Measurements from ENCODE around the gene RNF220. TPM values are rescaled to one million over a fixed set of nuclear protein-coding genes. Genes with fewer than 3 reads are reported as not detected.

Gene RNF220
- polyA plus RNA-seq, 2 donors: 32.7 to 47.8 TPM

DNA sequence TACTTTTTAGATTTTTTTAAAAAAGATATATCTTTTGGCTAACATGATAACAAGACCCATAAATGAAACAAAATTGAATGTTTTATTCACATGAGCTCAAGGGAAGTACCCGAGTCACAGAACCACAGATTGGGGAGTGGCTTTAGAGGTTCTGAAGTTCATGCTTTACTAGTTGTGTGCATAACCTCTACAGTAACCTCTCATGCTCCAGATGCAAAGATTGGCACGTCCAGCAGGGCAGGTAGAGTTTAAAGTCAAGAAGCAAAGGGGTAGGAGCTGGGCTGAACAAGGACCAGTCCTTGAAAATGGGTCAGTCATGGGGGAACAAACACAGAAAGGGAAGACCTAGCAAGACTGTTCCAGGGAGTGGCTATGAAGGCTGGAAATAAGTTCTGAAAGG is 109.6 kb downstream of the RNF220 start:
- WGBS, 2 donors: 64 to 71% methylated on average over 2 of the region's 2 CpGs
- H3K9me3 ChIP-seq (ENCODE audit: control insufficient read depth in 2 of 2, insufficient read depth in 1 of 2, low read depth in 1 of 2, low read length in 1 of 2): no peaks in the 10 kb centered on the region
- no peak overlapping the region for H3K4me3 ChIP-seq (ENCODE audit: low read depth in 1 of 2, low read length in 2 of 2)
- no peaks in the 10 kb centered on the region for H3K4me1 ChIP-seq (ENCODE audit: control insufficient read depth in 2 of 2, insufficient read depth in 2 of 2, low read length in 1 of 2)
- H3K36me3 ChIP-seq (ENCODE audit: control insufficient read depth in 2 of 2, insufficient read depth in 2 of 2, low read length in 1 of 2): no peaks in the 10 kb centered on the region
- no peak overlapping the region for H3K27ac ChIP-seq (ENCODE audit: low read depth in 2 of 2, low read length in 1 of 2)
- H3K27me3 ChIP-seq (ENCODE audit: control insufficient read depth in 1 of 2, insufficient read depth in 2 of 2, low read length in 2 of 2): no peaks in the 10 kb centered on the region

DNA sequence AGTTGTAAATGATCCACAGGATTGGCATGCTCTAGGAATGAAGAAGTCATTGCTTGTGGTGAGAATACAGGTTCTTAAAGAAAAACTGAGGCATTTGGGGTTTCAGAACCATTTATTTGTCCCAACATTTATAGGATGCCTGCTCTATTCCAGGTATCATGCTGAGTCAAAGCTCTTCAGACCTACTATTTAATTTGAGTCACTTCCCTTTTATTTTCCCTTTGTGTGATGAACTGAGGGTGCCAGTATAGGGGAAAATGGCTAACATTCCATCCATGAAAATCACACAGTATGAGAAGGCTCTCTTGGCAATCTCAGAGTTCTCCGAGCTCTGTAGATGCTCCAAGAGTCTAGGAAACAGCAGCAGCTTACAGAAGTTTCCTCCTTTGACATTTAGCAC is 110.4 kb downstream of the RNF220 start:
- Histone ChIP-seq H3K27ac (ENCODE audit: low read depth in 2 of 2, low read length in 1 of 2) (no peak overlapping the region), H3K9me3 (ENCODE audit: control insufficient read depth in 2 of 2, insufficient read depth in 1 of 2, low read depth in 1 of 2, low read length in 1 of 2) (no peaks in the 10 kb centered on the region), H3K27me3 (ENCODE audit: control insufficient read depth in 1 of 2, insufficient read depth in 2 of 2, low read length in 2 of 2) (no peaks in the 10 kb centered on the region), H3K4me1 (ENCODE audit: control insufficient read depth in 2 of 2, insufficient read depth in 2 of 2, low read length in 1 of 2) (no peaks in the 10 kb centered on the region), H3K36me3 (ENCODE audit: control insufficient read depth in 2 of 2, insufficient read depth in 2 of 2, low read length in 1 of 2) (no peaks in the 10 kb centered on the region), H3K4me3 (ENCODE audit: low read depth in 1 of 2, low read length in 2 of 2) (no peak overlapping the region)
- 75 to 97% methylated on average over 1 of the region's 1 CpG for WGBS, 2 donors

DNA sequence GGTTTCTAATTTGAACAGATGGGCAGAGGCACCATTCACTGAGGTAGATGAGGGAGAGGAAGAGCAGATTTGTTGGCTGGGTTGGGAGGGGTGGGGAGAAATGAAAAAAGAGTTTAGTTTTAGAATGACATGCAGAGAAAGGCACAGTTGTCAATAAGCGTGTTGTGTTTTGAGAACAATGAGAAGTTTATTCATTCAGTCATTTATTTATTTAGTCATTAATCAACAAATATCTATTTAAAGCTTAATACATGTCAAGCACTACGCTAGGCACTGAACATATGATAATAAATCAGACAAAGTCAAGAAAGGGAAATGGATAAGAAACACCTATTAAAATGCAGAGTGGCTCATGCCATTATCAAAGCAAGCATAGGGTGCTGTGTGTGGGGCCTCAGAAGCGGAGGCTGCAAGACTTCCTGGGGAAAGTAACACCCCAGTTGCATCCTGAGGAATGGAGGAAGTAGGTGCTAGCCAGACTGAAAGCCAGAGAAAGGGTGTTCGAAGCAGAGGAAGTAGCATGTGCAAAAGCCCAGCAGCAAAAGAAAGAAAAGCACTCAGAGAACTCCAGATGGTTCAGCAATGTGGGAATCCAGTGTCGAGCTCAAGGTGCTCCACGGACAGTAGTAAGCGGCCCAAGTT is 114.1 kb downstream of the RNF220 start:
- no peaks in the 10 kb centered on the region for H3K4me1 ChIP-seq (ENCODE audit: control insufficient read depth in 2 of 2, insufficient read depth in 2 of 2, low read length in 1 of 2)
- H3K36me3 ChIP-seq (ENCODE audit: control insufficient read depth in 2 of 2, insufficient read depth in 2 of 2, low read length in 1 of 2): no peaks in the 10 kb centered on the region
- H3K27me3 ChIP-seq (ENCODE audit: control insufficient read depth in 1 of 2, insufficient read depth in 2 of 2, low read length in 2 of 2): no peaks in the 10 kb centered on the region
- no peaks in the 10 kb centered on the region for H3K9me3 ChIP-seq (ENCODE audit: control insufficient read depth in 2 of 2, insufficient read depth in 1 of 2, low read depth in 1 of 2, low read length in 1 of 2)
- H3K27ac ChIP-seq (ENCODE audit: low read depth in 2 of 2, low read length in 1 of 2): no peak overlapping the region
- H3K4me3 ChIP-seq (ENCODE audit: low read depth in 1 of 2, low read length in 2 of 2): no peak overlapping the region
- WGBS, 2 donors: 67 to 69% methylated on average over 7 of the region's 7 CpGs

DNA sequence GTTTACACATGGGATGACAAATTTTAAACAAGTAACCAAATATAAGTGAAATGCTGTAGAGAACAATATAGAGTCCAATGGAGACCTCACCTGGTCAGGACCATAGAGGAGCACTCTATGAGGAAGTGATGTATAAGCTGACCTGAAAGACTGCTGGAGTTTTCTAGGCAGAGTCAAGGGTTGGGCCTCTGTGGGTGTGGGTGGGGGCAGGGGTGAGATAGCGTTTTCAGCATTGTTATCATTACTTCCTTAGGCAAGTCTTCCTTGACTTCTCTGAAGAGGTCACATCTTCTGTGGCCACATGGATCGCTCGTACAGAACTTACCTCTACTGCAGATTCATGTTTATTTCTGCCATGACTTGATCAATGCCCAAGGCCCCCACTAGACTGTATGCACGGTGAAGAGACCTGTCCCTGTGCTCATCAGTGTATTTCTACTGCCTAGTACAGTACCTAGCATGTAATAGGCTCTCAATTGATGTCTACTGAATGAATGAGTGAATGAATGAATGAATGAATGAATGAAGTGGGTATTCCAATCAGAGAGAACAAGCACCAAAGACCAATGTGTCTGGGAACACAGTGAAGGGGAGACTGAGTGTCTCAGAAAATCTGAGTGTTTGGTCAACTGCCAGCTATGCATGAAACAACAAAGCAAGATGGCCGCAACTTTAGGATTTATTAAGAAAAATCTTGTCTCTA is 116.5 kb downstream of the RNF220 start:
- H3K4me1 ChIP-seq (ENCODE audit: control insufficient read depth in 2 of 2, insufficient read depth in 2 of 2, low read length in 1 of 2): no peaks in the 10 kb centered on the region
- H3K9me3 ChIP-seq (ENCODE audit: control insufficient read depth in 2 of 2, insufficient read depth in 1 of 2, low read depth in 1 of 2, low read length in 1 of 2): no peaks in the 10 kb centered on the region
- 87% methylated on average over 5 of the region's 5 CpGs for WGBS, 2 donors
- H3K4me3 ChIP-seq (ENCODE audit: low read depth in 1 of 2, low read length in 2 of 2): no peak overlapping the region
- H3K27ac ChIP-seq (ENCODE audit: low read depth in 2 of 2, low read length in 1 of 2): no peak overlapping the region
- no peaks in the 10 kb centered on the region for H3K27me3 ChIP-seq (ENCODE audit: control insufficient read depth in 1 of 2, insufficient read depth in 2 of 2, low read length in 2 of 2)
- H3K36me3 ChIP-seq (ENCODE audit: control insufficient read depth in 2 of 2, insufficient read depth in 2 of 2, low read length in 1 of 2): no peaks in the 10 kb centered on the region

DNA sequence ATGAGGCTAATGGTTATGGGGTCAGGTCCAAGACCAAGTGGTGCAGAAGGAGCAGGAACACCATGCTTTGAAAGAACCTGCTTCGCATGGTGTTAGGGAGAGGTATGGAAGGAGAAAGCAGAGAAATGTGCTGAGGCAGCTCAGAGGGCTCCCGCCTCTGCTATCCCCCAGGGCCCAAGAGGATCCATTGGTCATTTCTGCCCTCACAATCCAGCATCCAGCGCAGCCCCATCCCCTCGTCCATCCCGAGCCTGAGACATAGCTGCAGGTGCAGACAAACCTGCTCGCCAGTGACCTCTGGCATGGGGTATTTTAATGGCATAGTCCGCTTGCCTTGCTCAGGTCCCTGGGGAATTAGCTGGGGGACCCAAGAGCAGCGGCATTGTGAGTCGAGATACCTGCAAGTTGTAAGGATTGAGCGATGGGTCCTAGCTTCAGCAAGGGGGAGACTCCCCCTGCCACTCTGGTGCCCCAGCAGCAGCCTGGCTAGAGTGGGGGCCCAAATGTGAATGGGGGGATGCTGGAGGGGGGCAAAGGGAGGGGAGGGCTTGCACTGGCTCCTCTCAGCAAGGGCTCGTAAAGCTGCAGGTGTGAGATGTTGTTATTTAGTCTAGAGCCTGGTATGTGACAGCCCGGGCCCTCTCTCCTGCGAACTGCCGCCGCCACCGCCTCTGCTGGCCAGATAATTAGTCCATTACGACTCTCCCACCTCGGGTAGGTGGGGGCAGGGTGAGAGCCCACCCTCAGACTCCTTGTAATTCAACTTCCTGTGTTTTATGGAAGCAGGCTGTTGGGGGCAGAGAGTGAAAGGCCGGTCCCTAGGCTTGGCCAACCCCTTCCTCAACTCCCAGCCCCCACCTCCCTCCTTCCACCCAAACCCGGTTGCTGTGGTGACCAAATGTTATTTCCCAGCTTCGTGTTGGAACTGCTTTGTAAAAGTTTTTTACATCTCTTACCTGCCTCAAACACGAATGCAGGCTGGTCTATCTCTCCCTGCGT is 118.8 kb downstream of the RNF220 start:
- no peaks in the 10 kb centered on the region for H3K4me1 ChIP-seq (ENCODE audit: control insufficient read depth in 2 of 2, insufficient read depth in 2 of 2, low read length in 1 of 2)
- no peak overlapping the region for H3K27ac ChIP-seq (ENCODE audit: low read depth in 2 of 2, low read length in 1 of 2)
- H3K9me3 ChIP-seq (ENCODE audit: control insufficient read depth in 2 of 2, insufficient read depth in 1 of 2, low read depth in 1 of 2, low read length in 1 of 2): no peaks in the 10 kb centered on the region
- H3K27me3 ChIP-seq (ENCODE audit: control insufficient read depth in 1 of 2, insufficient read depth in 2 of 2, low read length in 2 of 2): no peaks in the 10 kb centered on the region
- H3K36me3 ChIP-seq (ENCODE audit: control insufficient read depth in 2 of 2, insufficient read depth in 2 of 2, low read length in 1 of 2): no peaks in the 10 kb centered on the region
- WGBS, 2 donors: 64 to 65% methylated on average over 23 of the region's 23 CpGs
- H3K4me3 ChIP-seq (ENCODE audit: low read depth in 1 of 2, low read length in 2 of 2): no peak overlapping the region

DNA sequence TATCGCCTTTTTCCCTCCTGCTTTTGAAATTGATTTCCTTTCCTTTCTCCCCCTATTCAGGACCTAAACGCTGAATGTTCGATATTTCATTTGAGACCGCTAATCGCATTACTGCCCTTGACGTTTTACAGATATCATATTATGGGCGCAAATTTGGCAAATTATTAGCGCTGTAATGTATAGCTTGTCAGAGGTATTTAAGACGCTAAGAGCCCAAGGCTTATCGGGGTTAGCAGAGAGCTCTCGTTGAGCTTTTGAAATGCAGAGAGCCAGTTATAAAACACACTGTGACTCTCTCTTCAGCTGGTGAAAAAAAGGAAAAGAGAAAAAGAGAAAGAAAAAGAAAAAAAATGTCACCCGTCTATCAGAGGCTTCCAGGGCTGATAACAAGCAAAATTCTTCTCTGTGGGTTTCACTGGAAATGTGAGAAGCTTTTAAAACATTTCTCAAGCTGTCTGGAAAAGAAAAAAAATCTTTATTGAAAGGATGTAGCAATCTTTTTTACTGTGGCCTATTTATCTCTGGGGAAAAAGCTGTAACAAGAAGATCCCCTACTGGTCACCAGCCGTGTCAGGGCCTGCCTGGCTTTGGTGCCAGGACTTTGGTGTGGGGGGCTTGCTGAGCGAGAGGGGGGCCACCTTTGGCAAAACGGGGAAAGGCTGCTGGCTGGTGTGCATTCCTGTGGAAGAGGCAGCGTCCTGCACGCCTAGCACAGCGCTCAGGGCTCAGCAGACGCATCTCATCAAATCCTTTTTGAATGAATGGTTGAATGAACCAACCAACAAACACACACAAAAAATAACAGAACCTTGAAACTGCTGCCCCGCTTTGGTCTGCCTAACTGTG is 119.8 kb downstream of the RNF220 start:
- Histone ChIP-seq H3K4me1 (ENCODE audit: control insufficient read depth in 2 of 2, insufficient read depth in 2 of 2, low read length in 1 of 2) (no peaks in the 10 kb centered on the region), H3K36me3 (ENCODE audit: control insufficient read depth in 2 of 2, insufficient read depth in 2 of 2, low read length in 1 of 2) (no peaks in the 10 kb centered on the region), H3K9me3 (ENCODE audit: control insufficient read depth in 2 of 2, insufficient read depth in 1 of 2, low read depth in 1 of 2, low read length in 1 of 2) (no peaks in the 10 kb centered on the region), H3K27me3 (ENCODE audit: control insufficient read depth in 1 of 2, insufficient read depth in 2 of 2, low read length in 2 of 2) (no peaks in the 10 kb centered on the region), H3K4me3 (ENCODE audit: low read depth in 1 of 2, low read length in 2 of 2) (no peak overlapping the region), H3K27ac (ENCODE audit: low read depth in 2 of 2, low read length in 1 of 2) (no peak overlapping the region)
- WGBS, 2 donors: 48 to 49% methylated on average over 20 of the region's 20 CpGs

DNA sequence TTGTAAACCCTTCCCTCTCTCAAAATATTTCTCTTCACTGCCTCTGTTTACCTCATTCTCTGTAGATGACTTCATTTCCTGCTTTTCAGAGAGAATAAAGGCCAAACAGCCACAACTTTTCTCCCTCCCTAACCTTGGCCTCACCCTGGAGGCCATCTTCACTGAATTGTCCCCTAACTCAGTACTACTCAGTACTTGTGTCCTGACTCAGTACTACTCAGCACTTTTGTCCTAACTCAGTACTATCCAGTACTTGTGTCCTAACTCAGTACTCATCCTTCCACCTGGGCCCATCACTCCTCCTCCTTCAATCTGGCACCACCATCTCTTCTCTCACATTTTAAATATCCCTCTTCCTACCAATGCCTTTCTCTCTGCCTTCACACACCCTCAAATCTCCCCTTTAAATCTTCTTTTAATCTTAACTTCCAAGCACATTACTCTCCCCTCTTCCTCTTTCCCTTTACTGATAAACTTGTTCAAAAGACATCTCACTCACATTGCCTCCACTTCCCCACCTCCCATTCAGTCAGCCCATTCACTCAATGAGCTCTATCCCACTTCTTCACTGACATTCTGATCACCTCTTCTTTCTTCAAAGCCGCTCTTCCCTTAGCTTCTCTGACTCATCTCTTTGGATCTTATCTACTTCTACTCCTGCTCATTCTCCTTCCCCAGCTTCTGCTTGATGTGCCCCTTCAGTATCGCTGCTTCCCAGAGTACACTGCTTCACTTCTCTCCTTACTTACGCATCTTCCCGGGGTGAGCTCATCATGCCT is 121.4 kb downstream of the RNF220 start:
- Histone ChIP-seq H3K27me3 (ENCODE audit: control insufficient read depth in 1 of 2, insufficient read depth in 2 of 2, low read length in 2 of 2) (no peaks in the 10 kb centered on the region), H3K9me3 (ENCODE audit: control insufficient read depth in 2 of 2, insufficient read depth in 1 of 2, low read depth in 1 of 2, low read length in 1 of 2) (no peaks in the 10 kb centered on the region), H3K4me3 (ENCODE audit: low read depth in 1 of 2, low read length in 2 of 2) (no peak overlapping the region), H3K4me1 (ENCODE audit: control insufficient read depth in 2 of 2, insufficient read depth in 2 of 2, low read length in 1 of 2) (no peaks in the 10 kb centered on the region), H3K27ac (ENCODE audit: low read depth in 2 of 2, low read length in 1 of 2) (no peak overlapping the region), H3K36me3 (ENCODE audit: control insufficient read depth in 2 of 2, insufficient read depth in 2 of 2, low read length in 1 of 2) (no peaks in the 10 kb centered on the region)
- WGBS, 2 donors: 93 to 94% methylated on average over 4 of the region's 4 CpGs

DNA sequence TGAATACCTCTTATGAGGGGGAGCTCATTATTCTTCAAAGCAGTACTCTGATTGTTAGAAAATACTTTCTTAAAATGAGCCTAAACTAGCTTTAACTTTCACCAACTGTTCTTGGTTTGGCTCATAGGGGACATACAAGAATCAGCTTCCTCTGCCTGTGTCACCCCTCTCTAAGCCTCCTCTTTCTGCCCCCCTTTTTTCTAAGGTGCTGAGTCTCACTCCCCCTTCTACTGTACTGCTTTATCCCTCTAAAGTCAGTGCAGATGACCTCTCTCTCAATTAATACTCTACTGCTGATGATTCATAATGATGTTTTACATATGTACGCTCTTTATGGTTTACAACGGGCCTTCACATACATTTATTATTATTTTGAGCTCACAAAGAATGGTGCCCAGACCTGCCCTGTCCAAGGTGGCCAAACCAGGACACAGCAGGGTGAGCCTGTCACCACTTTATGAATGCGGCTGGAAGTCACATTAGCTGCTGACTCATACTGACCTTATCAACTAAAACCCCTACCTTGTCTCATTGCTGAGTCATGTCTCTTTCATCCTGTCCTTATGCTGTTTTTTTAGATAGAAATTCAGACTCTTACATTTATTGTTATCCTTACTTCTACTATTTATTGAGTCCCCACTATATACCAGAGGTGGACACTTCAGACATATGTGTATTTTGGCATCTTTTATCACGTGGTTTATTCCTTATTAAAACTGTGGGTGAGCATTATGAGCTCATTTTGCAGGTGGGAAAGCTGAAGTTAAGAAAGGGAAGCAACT is 126.9 kb downstream of the RNF220 start:
- Histone ChIP-seq H3K27me3 (ENCODE audit: control insufficient read depth in 1 of 2, insufficient read depth in 2 of 2, low read length in 2 of 2) (no peaks in the 10 kb centered on the region), H3K9me3 (ENCODE audit: control insufficient read depth in 2 of 2, insufficient read depth in 1 of 2, low read depth in 1 of 2, low read length in 1 of 2) (no peaks in the 10 kb centered on the region), H3K27ac (ENCODE audit: low read depth in 2 of 2, low read length in 1 of 2) (no peak overlapping the region), H3K4me3 (ENCODE audit: low read depth in 1 of 2, low read length in 2 of 2) (no peak overlapping the region), H3K36me3 (ENCODE audit: control insufficient read depth in 2 of 2, insufficient read depth in 2 of 2, low read length in 1 of 2) (no peaks in the 10 kb centered on the region), H3K4me1 (ENCODE audit: control insufficient read depth in 2 of 2, insufficient read depth in 2 of 2, low read length in 1 of 2) (no peaks in the 10 kb centered on the region)
- 29 to 38% methylated on average over 4 of the region's 4 CpGs for WGBS, 2 donors

Data from esophagus (tissue), 2 donors.